ENCODE data around the gene FADS1.

The FADS1 gene

DNA sequence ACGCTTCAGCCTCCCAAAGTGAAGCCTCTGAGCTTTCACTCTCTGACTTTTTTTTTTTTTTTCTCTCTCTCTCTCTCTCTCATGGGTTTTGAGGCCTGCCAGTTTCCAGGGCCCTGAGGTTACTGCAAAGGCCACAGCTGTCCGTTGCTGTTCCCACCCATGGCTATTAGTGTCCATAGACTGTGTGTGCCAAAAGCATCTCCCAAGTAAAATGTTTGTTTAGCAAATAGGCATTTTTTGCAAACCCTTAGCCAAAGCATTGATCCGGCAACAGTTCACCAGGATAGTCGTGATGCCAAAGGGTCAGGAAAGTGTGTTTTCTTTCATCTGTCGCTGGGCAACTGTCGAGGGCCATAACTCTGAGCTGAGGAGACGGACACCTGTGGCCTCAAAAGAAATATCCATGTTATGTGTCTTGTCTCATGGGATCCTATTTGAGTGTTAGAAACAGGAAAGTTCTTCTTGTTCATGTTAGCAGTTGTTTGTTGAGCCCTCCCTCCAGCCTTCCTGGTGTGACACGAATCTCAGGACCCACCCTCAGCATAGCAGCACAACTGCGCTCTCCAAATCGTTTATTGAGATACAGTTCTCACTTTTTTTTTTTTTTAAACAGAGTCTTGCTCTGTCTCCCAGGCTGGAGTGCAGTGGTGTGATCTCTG, 29.7 kb upstream of the FADS1 start:
- DNase-seq (ENCODE audit: low spot score): no peak

DNA sequence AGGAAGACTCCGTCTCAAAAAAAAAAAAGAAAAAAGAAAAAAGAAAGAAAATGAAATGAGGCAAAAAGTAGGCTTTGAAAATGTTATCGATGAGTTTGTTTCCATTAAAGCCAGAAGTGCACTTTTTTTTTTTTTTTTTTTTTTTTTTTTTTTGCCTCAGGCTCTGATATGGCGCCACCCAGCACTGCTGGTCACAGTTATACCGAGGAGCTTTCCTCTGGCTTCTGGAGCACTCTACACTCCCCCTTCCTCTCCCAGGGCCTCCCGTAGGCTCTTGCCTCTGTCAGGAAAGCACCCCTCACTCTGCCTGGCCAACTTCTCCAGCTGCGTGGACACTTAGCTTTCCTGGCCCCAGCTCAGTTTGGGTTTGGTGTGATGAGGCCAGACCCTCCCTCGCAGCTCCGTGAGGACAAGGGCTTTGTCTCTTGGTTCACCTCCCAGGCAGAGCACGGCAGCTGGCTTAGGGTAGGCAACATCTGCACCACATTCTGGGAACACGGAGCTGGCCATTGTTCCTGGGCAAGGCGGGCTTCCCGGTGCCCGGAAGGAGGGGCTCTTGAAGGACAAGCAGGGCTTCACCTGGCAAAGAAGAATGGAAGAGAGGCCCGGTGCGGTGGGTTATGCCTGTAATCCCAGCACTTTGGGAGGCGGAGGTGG, 28.2 kb upstream of the FADS1 start:
- DNase-seq (ENCODE audit: low spot score): no peak

DNA sequence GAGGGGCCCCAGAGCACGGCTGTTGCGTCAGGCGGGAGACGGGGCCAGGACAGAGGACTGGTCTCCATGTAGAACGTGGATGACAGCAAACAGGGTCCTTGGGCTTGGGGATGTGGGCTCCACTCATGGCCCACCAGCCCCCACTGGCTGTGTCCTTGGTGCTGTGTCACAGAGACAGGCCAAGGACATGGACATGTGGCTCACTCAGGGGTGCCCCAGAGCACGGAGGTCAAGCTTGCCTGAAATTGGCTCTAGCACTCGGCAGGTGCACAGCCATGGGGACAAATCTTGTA, 25.7 kb upstream of the FADS1 start:
- no peak for DNase-seq (ENCODE audit: low spot score)

DNA sequence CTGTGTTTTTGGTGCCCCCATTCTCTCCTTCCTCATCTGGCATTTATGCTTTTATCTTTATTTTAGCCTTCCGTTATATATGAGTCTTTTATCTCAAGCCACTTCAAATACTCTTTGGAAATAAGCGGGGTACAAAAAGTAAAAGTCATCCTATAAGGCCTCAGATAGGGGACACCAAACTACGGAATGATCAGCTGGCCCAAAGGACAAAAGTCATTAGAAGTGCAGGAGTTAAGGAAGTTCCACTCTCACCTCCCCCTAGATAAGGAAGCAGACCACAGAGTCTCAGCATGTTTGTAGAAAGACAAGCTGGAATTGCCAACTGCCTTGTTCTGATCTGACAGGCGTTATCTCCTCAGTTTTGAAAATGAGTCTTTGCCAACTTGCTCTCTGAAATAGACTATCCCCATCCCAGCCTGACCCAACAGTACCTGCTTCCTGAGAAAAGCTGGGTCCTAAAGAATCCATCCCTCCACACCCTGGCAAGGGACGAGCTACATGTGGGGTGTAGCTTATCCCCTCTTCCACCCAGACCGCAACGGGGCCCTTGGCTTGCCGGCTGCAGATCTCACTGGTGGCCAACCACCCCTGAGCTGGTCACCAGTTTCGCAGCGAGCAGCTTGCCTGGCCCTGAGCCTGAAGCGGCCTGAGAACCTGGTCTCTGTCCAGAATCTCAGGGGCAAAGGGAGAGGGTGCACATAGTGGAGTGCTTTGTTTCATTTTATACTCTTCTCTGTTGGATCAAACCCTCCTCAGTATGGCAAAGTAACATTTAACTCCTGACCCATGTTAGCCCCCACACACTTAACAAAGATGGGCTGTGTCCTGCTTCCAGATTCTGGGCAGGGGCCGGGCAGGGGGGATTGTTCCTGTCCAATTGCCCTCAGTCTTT, 25.1 kb upstream of the FADS1 start:
- no peak for DNase-seq (ENCODE audit: low spot score)

DNA sequence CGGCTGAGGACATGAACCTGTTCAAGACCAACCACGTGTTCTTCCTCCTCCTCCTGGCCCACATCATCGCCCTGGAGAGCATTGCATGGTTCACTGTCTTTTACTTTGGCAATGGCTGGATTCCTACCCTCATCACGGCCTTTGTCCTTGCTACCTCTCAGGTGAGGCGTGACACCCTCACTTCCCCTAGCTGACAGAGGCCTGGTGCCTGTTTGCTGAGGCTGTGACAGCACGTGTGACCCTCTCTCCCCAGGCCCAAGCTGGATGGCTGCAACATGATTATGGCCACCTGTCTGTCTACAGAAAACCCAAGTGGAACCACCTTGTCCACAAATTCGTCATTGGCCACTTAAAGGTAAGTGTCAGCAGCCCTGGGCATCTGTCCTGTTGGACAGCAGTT, 23.6 kb upstream of the FADS1 start:
- no peak for DNase-seq (ENCODE audit: low spot score)

DNA sequence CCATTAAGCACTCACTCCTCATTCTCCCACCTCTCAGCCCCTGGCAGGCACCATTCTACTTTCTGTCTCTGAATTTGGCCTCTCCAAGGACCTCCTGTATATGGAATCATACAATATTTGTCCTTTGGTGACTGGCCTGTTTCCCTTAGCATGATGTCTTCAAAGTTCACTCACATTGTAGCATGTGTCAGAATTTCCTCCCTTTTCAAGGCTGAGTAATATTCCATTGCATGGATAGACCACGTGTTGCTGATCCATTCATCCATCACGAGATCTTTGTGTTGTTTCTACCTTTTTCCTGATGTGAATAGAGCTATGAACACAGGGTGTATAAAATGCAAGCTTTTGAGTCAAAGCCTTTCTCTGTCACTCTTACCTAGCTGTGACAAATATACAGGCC, 22.9 kb upstream of the FADS1 start:
- no peak for DNase-seq (ENCODE audit: low spot score)

DNA sequence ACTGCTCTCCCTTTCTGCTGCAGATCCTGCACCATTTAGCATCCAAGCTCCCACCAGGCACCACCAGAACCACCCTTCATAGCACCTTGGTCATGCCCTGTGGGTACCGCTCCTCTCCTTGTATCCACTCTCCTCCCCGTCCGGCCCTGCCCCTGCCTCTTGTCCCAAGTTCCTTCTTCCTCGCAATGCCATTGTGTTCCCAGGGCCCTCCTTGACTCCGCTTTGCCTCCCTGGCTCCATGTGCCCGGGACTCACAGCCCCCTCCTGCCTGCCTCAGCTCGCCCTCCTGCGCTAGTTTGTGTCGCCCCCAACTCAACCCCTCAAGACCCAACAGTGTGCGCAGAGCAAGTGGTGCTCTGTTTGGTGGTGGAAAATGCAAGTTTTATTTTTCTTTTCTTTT, 22.1 kb upstream of the FADS1 start:
- DNase-seq (ENCODE audit: low spot score): no peak

DNA sequence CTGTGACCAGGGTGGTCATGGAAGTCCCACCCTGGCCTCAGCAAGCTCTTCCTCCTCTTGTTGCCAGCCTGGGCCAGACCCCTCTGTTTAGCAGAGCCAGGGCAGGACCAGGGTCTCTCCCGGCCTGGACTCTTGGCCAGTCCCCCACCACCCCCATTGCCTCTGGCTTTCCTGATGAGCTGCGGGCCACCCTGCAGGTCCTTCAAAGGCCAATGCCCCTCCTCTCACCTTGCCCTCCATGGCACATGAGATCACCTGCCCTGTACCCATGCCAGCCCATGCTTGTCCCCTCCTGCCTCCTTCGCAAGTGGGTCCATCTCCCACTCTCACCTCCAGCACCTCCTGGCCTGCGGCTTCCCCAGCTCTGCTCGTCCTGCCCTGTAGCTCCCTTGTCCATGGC, 21.7 kb upstream of the FADS1 start:
- no peak for DNase-seq (ENCODE audit: low spot score)

DNA sequence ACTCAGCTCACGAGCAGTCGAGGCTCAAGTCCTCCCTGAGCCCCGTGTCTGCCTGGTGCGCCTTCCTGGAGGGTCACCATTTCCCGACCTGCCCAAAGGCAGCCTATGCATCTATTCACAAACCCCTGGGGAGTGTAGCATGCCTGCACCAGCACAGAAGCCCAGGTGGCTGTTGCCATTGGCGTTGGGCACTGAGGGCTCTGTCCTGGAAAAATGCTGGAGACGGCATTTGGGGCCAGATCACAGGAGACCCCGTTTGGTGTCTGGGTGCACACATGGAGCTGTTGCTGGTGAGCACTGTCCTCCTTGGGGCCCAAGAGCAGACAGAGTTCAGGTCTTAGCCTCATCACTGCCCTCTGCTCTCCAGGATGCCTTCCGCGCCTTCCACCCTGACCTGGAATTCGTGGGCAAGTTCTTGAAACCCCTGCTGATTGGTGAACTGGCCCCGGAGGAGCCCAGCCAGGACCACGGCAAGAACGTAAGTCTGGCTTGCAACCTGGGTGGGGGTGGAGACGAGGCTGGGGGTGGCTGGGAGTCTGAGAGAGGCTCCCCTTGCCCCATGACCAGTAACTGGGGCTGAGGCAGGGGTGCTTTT, 20.7 kb upstream of the FADS1 start:
- no peak for DNase-seq (ENCODE audit: low spot score)

DNA sequence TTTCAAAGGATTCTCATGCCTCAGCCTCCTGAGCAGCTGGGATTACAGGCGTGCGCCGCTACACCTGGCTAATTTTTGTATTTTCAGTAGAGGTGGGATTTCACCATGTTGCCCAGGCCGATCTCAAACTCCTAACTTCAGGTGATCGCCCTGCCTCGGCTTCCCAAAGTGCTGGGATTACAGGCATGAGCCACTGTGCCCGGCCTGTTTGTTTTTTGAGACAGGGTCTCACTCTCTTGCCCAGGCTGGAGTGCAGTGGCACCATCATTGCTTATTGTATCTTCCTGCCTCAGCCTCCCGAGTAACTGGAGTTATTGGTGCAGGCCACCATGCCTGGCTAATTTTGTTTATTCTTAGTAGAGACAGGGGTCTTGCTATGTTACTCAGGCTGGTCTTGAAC, 19.4 kb upstream of the FADS1 start:
- no peak for DNase-seq (ENCODE audit: low spot score)

DNA sequence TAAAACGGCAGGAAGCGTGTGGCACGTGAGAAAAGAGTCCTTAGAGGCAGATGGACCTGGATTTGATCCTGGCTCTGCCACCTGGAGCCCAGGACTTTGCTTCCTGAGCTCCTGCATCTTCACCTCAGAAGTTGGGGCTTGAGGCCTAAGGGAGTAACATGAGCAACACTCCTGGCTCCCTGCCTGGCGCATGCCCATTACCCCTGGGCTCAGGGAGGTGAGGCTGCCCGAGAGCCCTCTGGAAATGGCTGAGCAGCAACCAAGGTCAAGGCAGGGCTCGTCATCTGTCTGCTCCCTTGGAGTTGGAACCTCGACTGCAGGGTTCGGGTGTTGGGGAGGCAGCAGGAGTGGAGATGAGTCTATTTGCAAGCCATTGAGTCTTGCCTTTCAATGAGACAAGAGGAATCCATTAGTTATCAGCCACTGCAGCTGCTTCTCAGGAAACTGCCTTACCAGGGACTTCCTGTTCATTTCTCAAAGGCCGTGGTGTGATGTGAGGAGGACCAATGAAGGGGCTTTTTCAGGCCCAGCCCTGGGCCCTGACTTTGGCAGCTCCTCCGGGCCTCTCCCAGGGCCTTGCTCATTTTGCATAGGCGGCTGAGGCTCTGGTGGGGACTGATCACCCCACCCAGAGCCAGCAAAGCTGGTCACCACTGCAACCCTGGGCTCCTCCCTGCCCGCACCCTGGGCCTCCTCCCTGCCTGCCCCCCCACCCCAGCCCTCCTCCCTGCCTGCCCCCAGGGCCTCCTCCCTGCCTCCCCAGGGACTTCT, 17.7 kb upstream of the FADS1 start:
- no peak for DNase-seq (ENCODE audit: low spot score)

DNA sequence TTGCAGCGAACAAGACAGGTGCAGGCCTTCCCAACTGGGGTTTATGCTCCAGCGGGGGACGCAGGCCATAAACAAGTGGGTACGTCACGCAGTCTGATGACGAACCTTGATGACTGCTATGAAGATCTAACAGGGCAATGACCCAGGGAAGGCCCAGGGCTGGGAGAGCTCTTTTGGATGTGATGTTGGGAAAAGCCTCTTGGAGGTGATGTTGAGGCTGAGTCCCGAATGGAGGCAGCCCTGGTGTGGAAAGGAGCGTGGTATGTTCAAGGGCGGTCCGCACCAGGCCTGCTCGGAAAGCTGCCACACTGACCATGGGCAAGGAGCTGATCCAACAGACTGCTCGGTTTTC, 17.1 kb upstream of the FADS1 start:
- DNase-seq (ENCODE audit: low spot score): no peak

DNA sequence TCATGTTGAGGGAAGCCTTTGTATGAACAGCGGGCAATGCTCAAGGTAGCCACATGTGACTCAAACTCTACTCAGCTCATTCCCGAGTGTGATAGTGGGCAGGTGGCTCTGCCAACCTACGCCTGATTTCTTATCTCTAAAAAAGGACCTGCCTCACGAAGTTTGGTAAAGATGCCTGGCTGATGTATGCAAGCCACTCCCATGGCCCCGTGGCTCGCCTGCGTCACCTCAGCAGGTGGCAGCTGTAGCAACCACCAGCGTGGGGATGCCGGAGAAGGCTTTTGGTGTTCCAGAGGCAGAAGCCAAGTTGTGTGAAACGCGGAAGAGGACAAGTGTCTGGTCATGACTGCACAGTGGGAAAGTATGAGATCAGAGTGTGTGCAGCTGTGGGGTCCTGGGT, 16.7 kb upstream of the FADS1 start:
- no peak for DNase-seq (ENCODE audit: low spot score)

DNA sequence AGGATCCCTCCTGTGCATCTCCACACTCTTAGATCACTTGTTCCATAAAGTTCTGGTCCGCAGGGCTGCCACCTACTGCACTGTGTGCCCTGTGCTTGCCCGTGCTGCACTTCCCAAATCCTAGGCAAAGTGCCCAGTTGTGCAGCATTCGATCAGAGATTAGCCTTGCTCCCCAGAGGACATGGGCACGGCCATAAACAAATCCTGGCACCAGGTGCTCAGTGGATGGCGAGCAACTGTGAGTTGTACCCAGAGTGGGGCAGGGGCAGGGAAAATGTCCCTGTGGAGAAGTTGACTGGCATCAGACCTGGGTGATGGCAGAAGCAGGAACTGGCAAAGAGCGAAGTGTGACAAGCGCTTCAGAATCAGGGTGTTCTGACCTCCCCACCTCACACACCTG, 16.0 kb upstream of the FADS1 start:
- DNase-seq (ENCODE audit: low spot score): no peak

DNA sequence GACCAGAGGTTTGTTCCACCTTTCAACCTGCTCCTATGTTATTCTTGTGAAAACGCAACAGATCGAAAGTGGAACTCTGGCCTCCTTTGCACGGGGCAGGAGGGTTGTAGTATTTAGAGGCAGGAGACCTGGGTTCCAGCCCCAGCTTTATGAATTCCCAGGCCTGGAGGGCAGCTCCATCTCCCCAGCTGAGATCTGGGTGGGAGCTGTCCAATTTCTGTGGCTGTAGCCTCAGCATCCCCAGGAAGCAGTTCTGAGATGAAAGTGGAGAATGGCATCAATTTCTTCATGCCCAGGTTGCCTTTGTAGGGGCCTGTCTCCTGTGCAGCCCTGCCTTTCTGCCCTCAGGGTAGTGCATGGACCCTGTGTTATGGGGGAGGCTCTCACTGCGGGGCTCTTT, 15.4 kb upstream of the FADS1 start:
- DNase-seq (ENCODE audit: low spot score): no peak

DNA sequence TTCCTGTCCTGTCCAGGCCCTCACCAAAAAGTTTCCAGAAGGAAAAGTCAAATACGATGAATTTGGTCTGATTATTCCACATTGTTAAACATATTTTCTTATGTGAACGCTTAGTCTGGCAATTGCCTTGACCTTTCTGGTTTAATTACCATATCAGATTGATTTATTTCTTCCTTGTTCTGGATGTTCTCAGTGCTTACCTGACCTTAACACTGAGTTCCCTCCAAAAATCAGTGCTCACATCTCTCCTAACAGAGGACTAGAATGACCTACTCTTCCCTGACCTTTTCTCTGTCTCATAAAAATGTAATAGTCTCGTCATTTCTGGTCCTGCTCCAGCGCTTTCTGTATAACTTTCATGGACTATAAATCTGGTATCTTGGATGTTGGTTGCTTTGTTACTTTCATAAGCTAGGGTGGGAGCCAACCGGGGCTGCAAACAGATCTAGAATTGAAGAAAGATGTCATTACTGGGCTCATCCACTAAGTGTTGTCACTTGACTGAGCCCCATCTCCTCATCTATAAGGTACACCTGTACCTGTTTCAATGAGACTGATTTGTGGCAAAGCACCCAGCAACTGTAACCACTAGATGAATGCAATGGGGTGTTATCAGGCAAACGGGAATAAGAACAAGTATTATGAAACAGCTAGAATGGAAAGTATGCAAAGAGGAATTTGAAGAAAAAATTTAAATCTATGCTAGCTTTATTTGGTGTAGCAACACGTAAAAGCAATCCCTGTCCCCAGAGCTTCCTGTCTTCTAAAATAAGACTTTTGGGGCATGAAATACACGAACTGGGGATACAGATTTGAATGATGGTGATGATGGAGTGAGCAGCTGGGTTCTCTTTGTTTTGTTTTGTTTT, 13.7 kb upstream of the FADS1 start:
- DNase-seq (ENCODE audit: low spot score): no peak

DNA sequence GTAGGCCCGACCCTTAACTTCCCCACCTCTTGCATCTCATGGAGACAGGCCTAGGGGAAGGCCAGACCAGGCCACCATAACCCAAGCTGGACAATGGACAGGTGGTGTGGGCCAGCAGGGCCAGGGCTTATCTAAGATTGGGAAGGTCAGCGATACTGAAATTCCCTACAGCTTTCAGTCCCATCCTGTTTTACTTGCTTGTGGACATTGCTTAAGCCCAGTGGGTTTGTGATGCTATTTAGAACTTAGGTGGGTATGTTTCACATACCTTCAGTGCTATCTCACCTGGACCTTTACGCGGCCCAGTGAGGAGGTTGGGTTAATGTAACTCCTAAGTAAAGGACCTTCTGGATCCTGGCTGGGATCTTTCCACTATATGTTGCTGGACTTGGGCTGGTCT, 13.0 kb upstream of the FADS1 start:
- no peak for DNase-seq (ENCODE audit: low spot score)

DNA sequence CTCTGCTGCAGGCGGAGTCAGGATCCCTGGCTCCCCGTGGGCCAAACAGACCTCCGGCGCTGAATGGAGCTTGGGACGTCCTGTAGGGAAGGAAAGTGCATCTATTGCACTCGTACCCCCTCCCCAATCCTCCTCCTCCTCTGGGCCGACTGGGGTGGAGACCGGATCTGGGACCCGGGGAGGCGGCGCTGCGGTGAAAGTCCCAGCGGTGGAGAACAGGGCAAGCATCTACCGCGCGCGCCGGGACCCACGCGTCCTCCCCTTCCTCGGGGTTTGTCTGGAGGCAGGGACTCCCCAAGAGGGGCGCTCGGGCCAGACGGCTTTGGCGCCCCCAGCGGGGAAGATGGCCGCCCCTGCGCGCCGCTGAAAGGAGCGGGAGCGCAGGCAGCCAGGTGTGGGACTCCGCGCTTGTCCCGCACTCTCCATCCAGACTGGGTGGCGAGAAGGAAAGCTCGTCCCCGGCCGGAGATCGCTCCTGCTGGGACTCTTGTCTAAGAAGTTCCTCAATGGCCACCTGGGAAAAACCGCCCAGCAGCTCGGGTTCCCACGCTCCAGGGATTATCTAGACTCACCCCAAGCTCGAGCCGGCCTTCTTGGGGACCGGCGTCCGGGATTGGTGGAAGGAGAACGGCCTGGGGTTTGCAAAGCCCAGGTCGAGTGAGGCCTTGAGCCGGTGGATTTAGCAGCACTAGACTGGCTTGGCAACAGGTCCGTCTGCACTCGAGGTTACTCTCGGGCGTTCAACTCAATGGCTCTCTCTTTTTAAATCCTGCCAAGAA, 12.0 kb upstream of the FADS1 start:
- DNase-seq (ENCODE audit: low spot score): no peak

DNA sequence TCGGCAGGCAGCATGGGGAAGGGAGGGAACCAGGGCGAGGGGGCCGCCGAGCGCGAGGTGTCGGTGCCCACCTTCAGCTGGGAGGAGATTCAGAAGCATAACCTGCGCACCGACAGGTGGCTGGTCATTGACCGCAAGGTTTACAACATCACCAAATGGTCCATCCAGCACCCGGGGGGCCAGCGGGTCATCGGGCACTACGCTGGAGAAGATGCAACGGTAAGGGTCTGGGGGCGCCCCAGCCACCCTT, 11.5 kb upstream of the FADS1 start:
- no peak for DNase-seq (ENCODE audit: low spot score)

DNA sequence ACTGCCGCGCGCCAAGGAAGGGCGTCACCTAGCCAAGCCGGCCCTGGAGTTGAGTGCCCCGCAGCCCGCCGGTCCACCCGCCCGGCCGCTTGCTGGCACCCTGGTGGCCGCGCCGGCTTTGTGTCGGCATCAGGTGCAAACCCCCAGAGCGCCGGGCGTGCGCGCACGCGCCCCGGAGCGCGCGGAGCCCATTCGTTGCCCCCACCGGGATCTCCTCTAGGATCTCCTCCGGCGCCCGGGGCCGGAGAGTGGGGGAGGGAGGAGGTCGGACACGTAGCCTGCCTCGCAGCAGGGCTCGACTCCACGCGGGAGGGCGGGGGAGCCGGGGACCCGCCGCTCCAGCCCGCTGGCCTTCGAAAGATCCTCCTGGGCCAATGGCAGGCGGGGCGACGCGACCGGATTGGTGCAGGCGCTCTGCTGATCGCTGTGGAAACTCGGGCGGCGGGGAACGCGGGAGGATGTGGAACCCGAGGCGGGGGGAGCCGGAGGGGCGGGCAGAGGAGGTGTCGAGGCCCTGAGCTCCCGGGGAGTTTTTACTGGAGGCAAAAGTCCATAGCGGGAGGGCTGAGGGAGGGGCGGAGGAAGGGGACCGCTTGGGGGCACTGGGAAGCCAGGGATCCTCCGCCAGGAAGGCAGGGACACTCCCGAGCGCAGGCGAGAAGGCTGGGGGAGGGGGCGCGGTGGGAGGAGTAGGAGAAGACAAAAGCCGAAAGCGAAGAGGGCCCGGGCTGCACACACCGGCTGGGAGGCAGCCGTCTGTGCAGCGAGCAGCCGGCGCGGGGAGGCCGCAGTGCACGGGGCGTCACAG, 11.0 kb upstream of the FADS1 start, which contains the start of gene FADS2:
Gene FADS2 (plus strand): TSS at position 730 of the 808 bp plus-strand sequence. CDS start 91 bp downstream, outside the sequence.
- no peak for DNase-seq (ENCODE audit: low spot score)

All from RKO (cell line).